Small intestine (tissue), 7 donors: ENCODE data around the gene CEP162. TPM values are rescaled to one million over a fixed set of nuclear protein-coding genes. Genes with fewer than 3 reads are reported as not detected.
A peak's percentile ranks its signal among the peaks of the same experiment; 100 is the strongest.
"Not testable (repeated sequence)": the region's sequence is repeated elsewhere in the genome, so short reads cannot be mapped to it uniquely, and the experiment has no call there.

ENCODE experiments used
- DNase-seq, 2 donors: peaks; one replicate each; pipeline versions ENCODE4 v3.0.0 to v3.0.0-alpha.2; 2013
- FAIRE-seq: peaks from 2 replicates; lab custom pipeline; 2012; peaks lifted over from hg19 to GRCh38; lab: Jason Lieb, UNC
- H3K27ac ChIP-seq, 3 donors: one replicate each; pipeline ENCODE4 v1.5.1; 2013; ENCODE audit warnings: low read length in 2 of 3, mild to moderate bottlenecking in 2 of 3, control low read depth in 1 of 3, inconsistent platforms in 1 of 3, low read depth in 1 of 3, moderate library complexity in 1 of 3
- H3K27me3 ChIP-seq, 3 donors: one replicate each; pipeline ENCODE4 v1.6.1; 2013; ENCODE audit warnings: low read length in 3 of 3, inconsistent platforms in 1 of 3; ENCODE audit not compliant: control insufficient read depth in 3 of 3, insufficient read depth in 3 of 3
- H3K36me3 ChIP-seq, 3 donors: one replicate each; pipeline ENCODE4 v1.6.1; 2013; ENCODE audit warnings: low read length in 3 of 3, inconsistent platforms in 1 of 3, low read depth in 1 of 3, mild to moderate bottlenecking in 1 of 3, moderate library complexity in 1 of 3; ENCODE audit not compliant: control insufficient read depth in 3 of 3, insufficient read depth in 2 of 3
- H3K4me1 ChIP-seq, 3 donors: one replicate each; pipeline ENCODE4 v1.6.1; 2013; ENCODE audit warnings: low read length in 2 of 3, inconsistent platforms in 1 of 3, low read depth in 1 of 3, mild to moderate bottlenecking in 1 of 3, moderate library complexity in 1 of 3; ENCODE audit not compliant: control insufficient read depth in 3 of 3, insufficient read depth in 2 of 3
- H3K4me3 ChIP-seq, 3 donors: one replicate each; pipeline ENCODE4 v1.5.1; 2013; ENCODE audit warnings: low read length in 3 of 3, control low read depth in 1 of 3, inconsistent platforms in 1 of 3, low read depth in 1 of 3, mild to moderate bottlenecking in 1 of 3, moderate library complexity in 1 of 3
- H3K9me3 ChIP-seq, 2 donors: one replicate each; pipeline ENCODE4 v1.6.1; 2013; ENCODE audit warnings: low read depth in 1 of 2, low read length in 1 of 2; ENCODE audit not compliant: control insufficient read depth in 2 of 2, insufficient read depth in 1 of 2
- WGBS, 3 donors: extraction: QIAGEN DNeasy Blood & Tissue Kit; methylation state at CpG; one replicate each; pipeline ENCODE4 v1.1.7; 2013; 5-methylcytosine and 5-hydroxymethylcytosine counted together
- polyA plus RNA-seq, 4 donors: library from polyadenylated mRNA; stranded (reverse) in 3 of 4; unstranded in 1 of 4; fragments of 200-250 nt in 3 of 4; fragments of 120-200 nt in 1 of 4; gene quantifications; one replicate each; pipeline versions ENCODE4 v1.2.1 to v1.2.3, GENCODE V29; 2013
- donor health status: healthy with polysubstance abuse.
- donor health status: control.
- donor health status: control.
- donor health status: Bipolar disorder and iron deficiency.
- donor health status: healthy.

CEP162 gene
- polyA plus RNA-seq, 4 donors: 2.4 to 10.8 (median 3.3) TPM

GRCh38 chr6:84189356-84189755, 38.1 kb downstream of the CEP162 start:
- H3K27me3 ChIP-seq, H3K27ac ChIP-seq, H3K36me3 ChIP-seq, DNase-seq, H3K4me1 ChIP-seq, H3K9me3 ChIP-seq, FAIRE-seq, H3K4me3 ChIP-seq: not testable (repeated sequence)
- WGBS, 3 donors: 97 to 98% methylated on average over 9 to 25 of the region's 25 CpGs; no CpG with 5 or more reads in 1 of the 3 donors

DNA sequence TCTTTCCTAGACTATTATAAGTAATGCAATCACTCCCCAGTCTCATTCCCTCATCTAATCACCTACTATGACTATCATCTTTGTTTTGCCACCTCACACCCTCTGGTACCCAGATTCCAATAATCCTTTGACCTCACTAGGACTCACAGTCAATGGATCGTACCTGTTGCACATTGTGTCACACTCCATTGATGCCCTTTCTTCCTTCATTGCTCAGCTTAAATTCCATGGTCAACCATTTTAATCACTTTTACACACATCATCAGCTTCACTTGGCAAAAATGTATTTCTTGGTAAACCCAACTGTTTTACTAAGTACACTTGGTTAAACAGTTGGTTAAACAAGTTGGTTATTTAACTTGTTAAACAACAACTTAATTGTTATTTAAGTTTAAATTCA, 44.0 kb downstream of the CEP162 start:
- H3K36me3 ChIP-seq: no peaks in the 10 kb centered on the region
- no peak overlapping the region for H3K4me3 ChIP-seq
- H3K27me3 ChIP-seq: no peaks in the 10 kb centered on the region
- 93 to 98% (median 97%) methylated on average over 1 of the region's 1 CpG for WGBS, 3 donors
- FAIRE-seq (no peak), DNase-seq (no peak)
- no peaks in the 10 kb centered on the region for H3K4me1 ChIP-seq
- H3K27ac ChIP-seq: no peak overlapping the region
- no peaks in the 10 kb centered on the region for H3K9me3 ChIP-seq

- no peaks in the 10 kb centered on the region for H3K9me3 ChIP-seq
- no peak for DNase-seq
- no peak overlapping the region for H3K4me3 ChIP-seq
- H3K27ac ChIP-seq: no peak overlapping the region
- WGBS, 3 donors: 88 to 94% (median 94%) methylated on average over 1 of the region's 1 CpG
- no peaks in the 10 kb centered on the region for H3K4me1 ChIP-seq
- H3K36me3 ChIP-seq: peaks cover 0 to 2% (median 0%) of the 10 kb centered on the region in 3 donors
- FAIRE-seq: no peak
- no peaks in the 10 kb centered on the region for H3K27me3 ChIP-seq
Observed at GRCh38 chr6:84182001-84182400, 45.4 kb downstream of the CEP162 start.

DNA sequence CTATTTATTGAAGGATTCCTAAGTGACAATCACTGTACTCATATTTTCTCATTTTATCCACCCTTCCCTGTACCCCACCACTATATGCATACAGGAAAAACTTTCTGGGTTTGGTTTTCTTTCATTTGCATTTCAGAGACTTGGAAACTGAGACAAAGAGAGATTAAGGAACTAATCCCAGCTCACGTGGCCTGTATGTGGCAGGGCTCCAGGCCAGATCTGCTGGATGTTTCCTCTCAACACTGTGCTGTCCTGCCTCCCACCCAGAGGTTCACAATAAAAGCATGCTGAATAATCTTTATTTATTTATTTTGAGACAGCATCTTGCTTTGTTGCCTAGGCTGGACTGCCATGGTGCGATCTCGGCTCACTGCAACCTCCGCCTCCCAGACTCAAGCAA, 50.2 kb downstream of the CEP162 start:
- no peak overlapping the region for H3K27ac ChIP-seq
- no peaks in the 10 kb centered on the region for H3K4me1 ChIP-seq
- no peak for DNase-seq
- FAIRE-seq: no peak
- H3K4me3 ChIP-seq: no peak overlapping the region
- H3K9me3 ChIP-seq: no peaks in the 10 kb centered on the region
- 82 to 96% (median 94%) methylated on average over 4 of the region's 4 CpGs for WGBS, 3 donors
- H3K27me3 ChIP-seq: no peaks in the 10 kb centered on the region
- peaks cover 0 to 2% (median 0%) of the 10 kb centered on the region in 3 donors for H3K36me3 ChIP-seq

- no peak for FAIRE-seq
- Histone ChIP-seq H3K4me1 (no peaks in the 10 kb centered on the region), H3K27ac (no peak overlapping the region), H3K27me3 (no peaks in the 10 kb centered on the region), H3K36me3 (peaks cover 0 to 6% (median 3%) of the 10 kb centered on the region in 3 donors), H3K9me3 (no peaks in the 10 kb centered on the region), H3K4me3 (no peak overlapping the region)
- WGBS, 3 donors: 89 to 97% (median 91%) methylated on average over 1 of the region's 1 CpG
- DNase-seq: peak; percentile 2 to 7
Observed at GRCh38 chr6:84172574-84172973, 54.9 kb downstream of the CEP162 start.

DNA sequence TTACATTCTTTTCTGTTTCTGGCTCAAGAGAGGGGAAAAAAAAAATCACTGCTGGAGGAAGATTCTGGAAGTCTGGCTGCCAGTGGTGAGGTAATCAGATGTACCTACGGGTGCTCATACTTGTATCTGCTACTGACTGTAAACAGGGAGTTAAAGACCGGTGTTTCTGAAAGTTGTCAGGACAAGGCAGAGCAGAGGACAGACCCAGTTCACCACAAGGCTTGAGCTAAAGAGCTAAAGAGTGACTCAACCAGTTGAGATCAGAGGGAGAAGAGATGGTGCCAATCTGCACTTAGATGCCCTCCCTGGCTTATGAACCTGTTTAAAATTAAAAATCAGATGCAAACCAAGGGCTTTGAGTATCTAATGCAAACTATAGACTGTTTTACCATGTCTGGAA, 55.4 kb downstream of the CEP162 start:
- Histone ChIP-seq H3K9me3 (no peaks in the 10 kb centered on the region), H3K4me1 (no peaks in the 10 kb centered on the region), H3K36me3 (peaks cover 0 to 4% (median 3%) of the 10 kb centered on the region in 3 donors), H3K27me3 (no peaks in the 10 kb centered on the region), H3K27ac (no peak overlapping the region), H3K4me3 (no peak overlapping the region)
- DNase-seq (no peak), FAIRE-seq (no peak)
- WGBS, 3 donors: 58 to 98% (median 93%) methylated on average over 2 of the region's 2 CpGs

- Histone ChIP-seq H3K27ac (no peak overlapping the region), H3K36me3 (peaks cover 0 to 4% (median 3%) of the 10 kb centered on the region in 3 donors), H3K9me3 (no peaks in the 10 kb centered on the region), H3K4me1 (no peaks in the 10 kb centered on the region), H3K4me3 (no peak overlapping the region), H3K27me3 (no peaks in the 10 kb centered on the region)
- no peak for DNase-seq
- FAIRE-seq: no peak
- 94 to 100% (median 97%) methylated on average over 1 of the region's 1 CpG for WGBS, 3 donors
Observed at GRCh38 chr6:84167457-84167856, 60.0 kb downstream of the CEP162 start.

- DNase-seq: no peak
Observed at GRCh38 chr6:84166395-84166794, 61.0 kb downstream of the CEP162 start.

GRCh38 chr6:84164328-84164727, 63.1 kb downstream of the CEP162 start:
- not testable (repeated sequence) for FAIRE-seq, DNase-seq, H3K9me3 ChIP-seq, H3K27ac ChIP-seq, H3K36me3 ChIP-seq, H3K4me3 ChIP-seq, H3K4me1 ChIP-seq, H3K27me3 ChIP-seq
- WGBS, 3 donors: 98 to 99% (median 98%) methylated on average over 3 of the region's 3 CpGs

More at GRCh38 chr6:84166395-84166794, 61.0 kb downstream of the CEP162 start:
- no peaks in the 10 kb centered on the region for H3K9me3 ChIP-seq
- no peak for FAIRE-seq
- H3K4me3 ChIP-seq: no peak overlapping the region
- H3K27ac ChIP-seq: no peak overlapping the region
- peaks cover 0 to 4% (median 3%) of the 10 kb centered on the region in 3 donors for H3K36me3 ChIP-seq
- H3K27me3 ChIP-seq: no peaks in the 10 kb centered on the region
- H3K4me1 ChIP-seq: no peaks in the 10 kb centered on the region
